ENCODE data around the gene CDKL1. TPM values are rescaled to one million over a fixed set of nuclear protein-coding genes. Genes with fewer than 3 reads are reported as not detected.
A peak's percentile ranks its signal among the peaks of the same experiment; 100 is the strongest.

The CDKL1 gene
- 19.9 and 45.8 TPM in 2 replicates for total RNA-seq

DNA sequence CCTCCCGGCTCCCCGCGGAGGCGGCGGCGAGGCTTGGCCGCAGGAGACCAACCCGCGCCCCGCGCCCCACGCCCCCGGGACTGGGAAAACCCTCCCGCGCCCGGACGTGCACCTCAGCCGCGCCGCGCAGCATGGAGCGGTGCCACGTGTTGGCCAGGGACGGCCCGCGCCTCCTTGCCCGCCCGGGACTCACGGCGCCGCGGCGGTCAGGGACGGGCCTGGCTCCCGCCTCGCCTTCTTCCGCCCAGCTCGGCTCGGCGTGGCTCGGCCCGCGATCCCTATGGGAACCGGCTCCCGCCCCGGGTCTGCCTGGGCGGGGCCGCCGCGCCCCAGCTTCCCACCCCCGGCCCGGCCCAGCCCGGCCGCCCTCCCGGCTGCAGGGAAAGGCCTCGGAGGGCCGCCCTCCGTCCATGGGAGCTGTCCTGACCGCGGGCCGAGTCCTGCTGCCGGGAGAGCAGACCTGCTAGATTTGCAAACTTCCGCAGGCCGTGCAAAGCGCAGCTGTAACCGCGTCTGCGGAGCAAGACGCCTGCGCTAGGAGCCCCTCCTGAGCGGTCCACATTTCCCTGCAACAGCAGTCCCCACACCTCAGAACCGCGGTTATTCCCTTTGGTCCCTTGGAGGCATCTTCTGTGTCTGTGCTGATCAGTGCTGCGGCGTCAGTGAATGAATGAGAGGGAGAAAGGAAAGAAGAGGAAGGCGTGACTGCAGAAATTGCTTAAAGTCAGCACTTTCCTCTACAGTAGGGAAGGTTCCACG lies at the start of gene CDKL1:
CDKL1 (minus strand) TSS at position 251 of the 759 bp plus-strand sequence. CDS start 1,013 bp downstream, outside the sequence.
- DNase-seq (ENCODE audit: low read depth, low spot score): no peak

DNA sequence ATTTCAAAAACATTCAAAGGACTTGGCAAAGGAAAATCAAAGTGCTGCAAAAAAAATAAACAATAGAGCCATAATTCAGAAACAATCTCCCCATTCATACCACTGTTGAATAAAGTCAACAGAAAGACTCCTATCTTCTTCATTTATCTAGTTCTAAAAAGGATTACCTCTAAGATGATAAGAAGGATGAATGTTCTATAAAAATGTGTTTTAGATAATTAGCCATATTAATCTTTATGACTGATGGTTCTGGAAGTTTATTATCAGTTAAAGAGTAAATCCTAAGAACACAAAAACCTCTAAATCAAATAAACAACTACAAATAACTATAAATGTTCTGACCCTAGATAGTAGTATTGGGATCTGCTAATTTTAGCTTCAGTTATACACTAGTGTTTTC lies 37.8 kb upstream of the CDKL1 start:
- no peak for DNase-seq (ENCODE audit: low read depth, low spot score)

DNA sequence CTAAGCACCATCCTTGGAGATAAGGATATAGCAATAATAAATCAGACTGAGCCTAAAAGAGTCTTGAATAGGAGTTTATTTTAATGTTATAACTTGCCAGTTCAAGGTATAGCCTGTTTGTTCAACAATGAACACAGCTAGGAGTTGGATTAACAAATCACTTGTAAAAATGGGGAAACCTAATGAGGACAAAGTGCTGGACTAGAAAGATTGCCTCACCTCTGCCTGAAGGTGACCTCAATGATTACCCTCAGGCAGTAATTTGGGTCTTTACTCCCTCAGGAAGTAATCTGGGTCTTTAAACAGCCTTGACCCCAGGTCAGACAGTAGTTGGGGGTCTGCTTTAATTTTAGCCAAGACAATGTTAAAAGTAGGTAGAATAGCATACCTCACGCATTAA lies 35.5 kb upstream of the CDKL1 start:
- no peak for DNase-seq (ENCODE audit: low read depth, low spot score)

DNA sequence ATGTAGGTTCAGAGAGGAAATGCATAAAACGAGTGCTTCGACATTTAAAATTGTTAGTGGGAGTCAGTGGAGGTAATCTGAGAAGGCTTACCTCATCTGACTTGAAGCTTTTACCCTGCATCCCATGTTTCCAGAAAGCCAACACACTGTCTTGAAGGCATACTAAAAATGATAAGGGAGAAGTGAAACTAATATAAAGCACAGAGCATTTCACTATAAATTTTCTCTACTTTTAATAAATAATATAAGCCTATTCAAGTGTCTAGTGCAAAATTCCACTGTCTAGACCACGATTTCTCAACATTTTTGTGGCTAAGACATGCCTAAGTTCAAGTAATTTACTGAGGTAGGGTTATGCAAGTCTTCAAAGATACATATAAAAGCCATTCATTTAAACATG lies 29.1 kb upstream of the CDKL1 start:
- no peak for DNase-seq (ENCODE audit: low read depth, low spot score)

DNA sequence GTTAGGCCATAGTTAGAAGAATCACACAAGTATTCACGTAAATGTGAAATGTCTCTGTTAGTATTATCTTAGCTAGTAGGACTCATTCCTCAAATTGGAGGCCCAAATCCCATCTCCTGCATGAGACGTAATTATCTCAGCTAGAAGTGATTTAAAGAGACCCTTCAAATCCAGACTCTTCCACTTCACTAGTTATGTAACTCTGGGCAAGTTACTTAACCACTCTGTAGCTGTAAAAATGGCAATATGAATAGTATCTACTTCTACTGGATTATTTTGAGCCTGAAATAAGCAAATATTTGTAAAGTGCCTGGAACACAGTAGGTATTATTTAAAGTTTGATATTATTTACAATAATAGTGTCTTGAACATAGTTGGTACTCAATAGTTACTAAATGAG lies 28.4 kb upstream of the CDKL1 start:
- DNase-seq (ENCODE audit: low read depth, low spot score): no peak

DNA sequence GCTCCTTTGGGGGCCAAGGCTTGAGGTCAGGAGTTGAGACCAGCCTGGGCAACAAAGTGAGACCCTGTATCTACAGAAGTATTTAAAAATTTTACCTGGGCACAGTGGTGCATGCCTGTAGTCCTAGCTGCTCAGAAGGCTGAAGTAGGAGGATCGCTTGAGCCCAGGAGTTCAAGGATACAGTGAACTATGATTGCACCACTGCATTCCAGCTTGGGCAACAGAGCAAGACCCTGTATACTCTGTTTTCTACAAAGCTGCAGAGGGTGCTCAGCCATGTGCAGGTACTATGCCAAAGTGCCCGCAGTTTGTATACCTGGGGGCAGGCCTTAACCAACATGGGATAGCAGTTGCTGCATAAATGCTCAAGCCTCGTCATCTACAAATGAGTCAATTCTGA lies 26.8 kb upstream of the CDKL1 start:
- DNase-seq (ENCODE audit: low read depth, low spot score): no peak

DNA sequence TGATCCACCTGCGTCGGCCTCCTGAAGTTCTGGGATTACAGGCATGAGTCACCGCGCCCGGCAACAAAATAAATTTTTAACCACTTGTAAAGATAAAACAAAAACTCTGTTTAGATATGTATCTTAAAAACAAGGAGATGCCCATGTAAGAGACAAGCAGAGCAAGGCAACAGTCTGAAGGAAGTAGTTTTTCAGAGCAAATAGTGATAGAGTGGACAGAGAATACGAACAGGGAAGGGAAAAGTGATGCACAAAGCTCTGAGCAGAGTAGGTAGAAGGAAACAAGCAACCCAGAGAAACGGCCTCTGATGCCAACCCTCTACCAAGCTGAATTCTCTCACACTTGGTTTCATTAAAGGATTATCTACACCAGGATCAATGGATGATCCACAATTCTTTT lies 24.8 kb upstream of the CDKL1 start:
- DNase-seq (ENCODE audit: low read depth, low spot score): no peak

DNA sequence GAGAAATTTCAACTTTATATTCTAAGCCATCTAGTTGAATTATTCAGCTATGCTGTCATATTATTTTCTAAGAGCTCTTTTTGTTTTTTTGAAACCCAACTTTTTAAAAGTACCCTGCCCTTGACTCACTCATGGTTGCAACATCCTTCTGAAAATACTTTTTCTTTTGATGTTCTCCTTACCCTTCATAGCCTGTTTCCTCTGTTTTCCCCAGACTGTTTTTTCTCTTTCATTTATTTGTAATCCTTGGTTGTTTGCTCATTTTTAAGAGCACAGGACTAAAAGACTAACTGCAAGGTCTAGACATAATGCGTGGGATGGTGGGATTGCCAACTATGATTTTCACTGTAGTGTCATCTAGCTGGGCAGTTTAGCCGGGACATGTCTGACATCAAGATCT lies 21.2 kb upstream of the CDKL1 start:
- DNase-seq (ENCODE audit: low read depth, low spot score): no peak

DNA sequence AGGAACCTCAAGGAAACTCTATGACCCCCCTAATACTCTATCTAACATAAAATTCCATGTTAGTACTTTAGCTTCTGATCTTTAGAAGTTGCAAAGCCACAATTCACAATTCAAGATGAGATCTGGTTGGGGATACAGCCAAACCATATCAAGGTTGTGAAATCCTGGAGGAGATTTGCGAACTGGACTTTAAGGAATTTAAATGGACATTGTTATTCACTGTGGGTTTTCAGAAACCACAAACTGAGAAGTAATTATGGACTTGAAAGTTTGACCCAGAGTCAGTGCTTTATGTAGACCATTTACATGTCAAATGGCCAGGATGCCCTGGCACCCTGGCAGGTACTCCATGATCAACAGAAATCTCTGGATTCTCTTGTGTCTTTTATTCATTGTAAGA lies 14.2 kb upstream of the CDKL1 start:
- DNase-seq (ENCODE audit: low read depth, low spot score): no peak

DNA sequence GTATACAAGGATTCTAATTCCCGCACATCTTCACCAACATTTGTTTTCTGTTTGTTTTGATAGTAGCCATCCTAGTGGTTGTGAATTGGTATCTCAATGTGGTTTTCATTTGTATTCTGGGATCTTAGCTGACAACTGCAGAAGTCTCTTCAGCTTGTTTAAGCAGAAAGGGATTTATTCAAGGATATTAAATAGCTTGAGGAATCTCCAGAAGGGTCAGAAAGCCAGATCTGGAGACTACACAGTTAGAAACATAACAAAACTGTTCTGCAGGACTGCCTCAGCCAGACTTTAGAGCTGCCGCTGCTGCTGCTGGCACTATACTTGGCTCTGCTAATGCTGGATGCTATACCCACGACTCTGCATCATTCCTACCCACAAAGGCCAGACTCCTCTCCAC lies 13.4 kb upstream of the CDKL1 start:
- no peak for DNase-seq (ENCODE audit: low read depth, low spot score)

DNA sequence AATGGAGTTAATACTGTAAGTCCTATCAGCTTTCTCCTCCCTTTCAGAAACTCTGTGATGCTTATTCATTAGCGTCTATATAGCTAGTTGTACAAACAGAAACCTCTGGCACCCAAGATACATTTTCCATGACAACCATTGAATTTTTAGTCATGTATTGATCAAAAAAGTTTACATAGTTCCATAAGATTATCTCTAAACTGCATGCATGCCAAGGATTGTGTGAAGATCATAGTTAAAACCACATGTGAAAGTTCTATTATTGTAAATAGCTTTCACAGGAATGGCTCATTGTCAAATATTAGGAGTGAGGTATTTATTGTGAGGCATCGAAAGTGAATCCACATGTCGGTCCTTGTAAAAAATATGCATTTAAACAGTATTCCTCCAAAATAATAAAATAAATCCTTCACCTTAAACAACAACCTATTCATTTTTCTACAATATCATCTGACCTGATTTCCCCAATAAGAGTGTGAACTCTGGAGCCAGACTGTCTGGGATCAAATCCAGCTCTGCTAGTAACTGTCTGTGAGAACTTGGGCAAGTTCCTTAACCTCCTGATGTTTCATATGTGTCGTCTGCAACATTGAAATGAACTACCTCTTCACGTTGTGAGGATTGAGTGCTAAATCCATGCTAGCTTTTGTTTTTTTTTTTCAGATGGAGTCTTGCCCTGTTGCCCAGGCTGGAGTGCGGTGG lies 10.6 kb upstream of the CDKL1 start:
- DNase-seq (ENCODE audit: low read depth, low spot score): no peak

DNA sequence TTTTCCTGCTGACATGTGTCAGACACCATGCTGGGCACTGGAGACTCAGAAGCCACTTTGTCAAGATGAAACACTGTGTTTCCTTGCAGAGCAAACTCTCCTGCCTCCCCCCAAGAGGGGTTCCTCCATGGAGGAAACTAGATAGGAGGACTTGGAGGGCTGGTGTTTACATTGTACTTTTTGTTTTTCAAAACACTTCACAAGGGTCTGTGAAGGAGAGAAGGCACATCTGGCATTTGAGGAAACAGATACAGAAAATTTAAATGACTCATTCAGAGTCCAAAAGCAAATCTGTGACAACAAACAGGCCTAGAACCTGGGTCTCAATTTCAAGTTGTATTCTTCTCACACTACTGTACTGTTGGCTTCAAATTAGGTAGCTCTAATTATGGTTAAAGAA lies 6.7 kb upstream of the CDKL1 start:
- peak; percentile 54 for DNase-seq (ENCODE audit: low read depth, low spot score)

DNA sequence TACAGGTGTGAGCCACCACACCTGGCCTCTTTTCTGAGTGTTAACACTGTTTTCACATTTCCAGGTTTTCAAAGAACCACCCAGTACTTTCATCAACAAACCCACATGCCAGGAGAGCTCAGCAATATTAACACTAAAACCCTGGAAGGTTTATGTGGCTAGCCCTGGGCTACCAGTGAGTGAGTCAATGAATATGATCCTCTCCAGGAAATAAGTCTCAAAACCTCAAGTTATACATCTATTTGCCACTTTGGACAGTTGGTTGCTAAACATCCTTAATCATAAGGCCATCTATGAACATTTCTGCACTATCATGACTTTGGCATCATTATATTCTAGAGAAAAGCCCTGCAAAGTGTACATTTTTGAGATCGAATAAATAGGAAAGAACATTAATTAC lies 6.3 kb upstream of the CDKL1 start:
- no peak for DNase-seq (ENCODE audit: low read depth, low spot score)

DNA sequence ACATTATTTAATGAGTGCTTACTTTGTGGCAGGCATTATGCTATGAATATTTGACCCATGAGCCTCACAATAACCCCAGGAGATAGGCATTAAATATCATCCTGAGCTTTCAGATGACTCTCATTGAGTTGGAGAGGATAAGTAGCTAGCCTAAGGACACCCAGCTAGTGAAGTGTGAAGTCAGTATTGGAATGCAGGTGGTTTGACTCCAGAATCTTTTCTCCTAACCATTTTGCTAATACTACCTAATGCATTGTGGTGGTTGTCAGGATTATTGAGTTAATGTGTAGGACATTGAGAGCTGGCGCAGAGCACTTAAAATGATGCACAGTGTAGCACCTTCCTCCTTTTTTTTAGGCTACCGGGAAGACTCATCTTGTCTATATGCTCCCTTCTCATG lies 3.8 kb upstream of the CDKL1 start:
- no peak for DNase-seq (ENCODE audit: low read depth, low spot score)

DNA sequence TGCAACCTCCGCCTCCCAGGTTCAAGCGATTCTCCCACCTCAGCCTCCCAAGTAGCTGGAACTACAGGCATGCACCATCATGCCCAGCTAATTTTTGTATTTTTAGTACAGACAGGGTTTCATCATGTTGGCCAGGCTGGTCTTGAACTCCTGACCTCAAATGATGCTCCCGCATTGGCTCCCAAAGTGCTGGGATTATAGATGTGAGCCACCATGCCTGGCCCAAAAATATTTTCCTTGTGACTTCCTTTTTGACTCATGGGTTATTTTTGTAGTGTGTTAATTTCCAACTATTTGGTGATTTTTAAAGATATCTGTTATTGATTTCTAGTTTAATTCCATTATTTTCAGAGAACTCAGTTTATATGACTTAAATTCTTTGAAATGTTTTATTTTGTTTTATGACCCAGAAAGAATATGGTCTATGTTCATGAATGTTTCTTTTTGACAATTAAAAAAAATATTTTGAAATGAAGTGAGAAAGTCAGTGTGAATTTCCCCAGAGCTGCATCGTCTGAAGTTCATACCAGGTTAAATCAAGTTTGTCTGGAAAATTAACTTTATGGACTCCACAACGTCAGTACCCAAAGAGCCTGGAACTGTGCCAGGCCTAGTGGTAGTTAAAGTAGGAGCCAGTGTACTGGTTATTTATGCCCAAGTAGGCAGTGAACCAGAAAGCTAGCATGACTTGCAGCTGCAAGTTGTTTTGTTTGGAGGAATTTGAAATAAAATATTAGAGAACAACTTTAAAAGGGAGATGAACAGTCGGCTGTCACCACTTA lies 2.8 kb upstream of the CDKL1 start:
- no peak for DNase-seq (ENCODE audit: low read depth, low spot score)

DNA sequence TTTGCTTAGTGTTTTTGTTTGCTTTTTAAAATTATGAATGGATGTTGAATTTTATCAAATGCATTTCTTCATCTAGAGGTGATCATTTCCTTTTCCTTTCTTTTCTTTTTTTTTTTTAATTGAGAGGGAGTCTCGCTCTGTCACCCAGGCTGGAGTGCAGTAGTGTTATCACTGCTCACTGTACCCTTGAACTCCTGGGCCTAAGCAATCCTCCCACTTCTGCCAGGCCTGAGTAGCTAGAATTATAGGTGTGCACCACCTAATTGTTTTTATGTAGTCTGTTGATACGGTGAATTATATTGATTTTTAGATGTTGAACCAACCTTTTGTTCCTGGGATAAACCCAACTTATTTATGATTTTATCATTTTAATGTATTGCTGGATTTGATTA lies 1.5 kb upstream of the CDKL1 start:
- no peak for DNase-seq (ENCODE audit: low read depth, low spot score)

DNA sequence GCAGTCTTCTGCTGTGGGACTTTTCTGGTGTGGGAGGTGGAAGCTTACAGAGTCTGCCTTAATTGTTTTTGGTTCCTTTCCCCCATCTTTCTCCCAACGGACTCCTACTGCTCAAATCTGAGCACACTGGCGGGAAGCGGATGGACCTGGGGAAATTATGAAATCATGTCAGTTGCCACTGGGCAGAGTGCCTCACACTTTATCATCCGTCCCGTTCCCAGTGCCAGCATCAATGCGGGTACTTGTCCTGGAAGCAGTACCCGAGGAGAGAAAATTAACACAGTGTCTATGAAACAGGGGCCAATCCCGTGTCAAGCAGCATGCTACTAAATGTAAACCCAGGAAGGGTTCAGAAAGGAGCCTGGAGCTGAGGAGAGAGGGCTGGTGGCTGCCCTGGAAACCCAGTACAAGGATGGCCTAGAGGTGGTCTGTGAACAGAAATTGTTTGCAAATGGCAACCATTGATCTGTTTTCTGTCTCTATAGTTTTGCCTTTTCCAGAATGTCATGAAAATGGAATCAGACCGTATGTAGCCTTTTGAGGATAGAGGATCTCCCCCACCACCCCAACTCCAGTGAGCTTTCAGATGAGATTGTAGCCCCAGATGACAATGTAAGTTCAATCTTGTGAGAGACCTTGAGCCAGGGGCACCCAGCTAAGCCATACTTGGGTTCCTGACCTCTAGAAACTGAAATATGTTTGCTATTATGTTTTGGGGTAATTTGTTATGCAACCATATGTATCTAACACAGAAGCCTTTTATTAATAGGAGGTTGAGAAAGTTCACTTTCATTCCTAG lies 908 bp upstream of the CDKL1 start:
- DNase-seq (ENCODE audit: low read depth, low spot score): no peak

DNA sequence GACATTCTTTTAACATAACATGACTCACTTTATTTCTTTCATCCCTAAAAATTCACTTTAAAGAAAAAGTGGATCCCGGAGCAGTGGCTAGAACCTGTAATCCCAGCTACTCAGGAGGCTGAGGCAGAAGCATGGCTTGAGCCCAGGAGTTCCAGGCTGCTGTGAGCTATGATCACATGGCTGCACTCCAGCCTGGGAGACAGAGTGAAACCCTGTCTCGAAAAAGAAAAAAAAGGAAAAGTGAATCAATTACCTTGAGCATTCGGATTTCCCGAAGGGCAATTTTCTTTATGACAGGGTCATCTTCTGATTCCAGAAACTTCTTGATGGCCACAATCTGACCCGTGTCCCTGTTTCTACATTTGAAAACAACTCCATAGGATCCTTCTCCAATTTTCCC lies 1.2 kb downstream of the CDKL1 start:
- DNase-seq (ENCODE audit: low read depth, low spot score): no peak

DNA sequence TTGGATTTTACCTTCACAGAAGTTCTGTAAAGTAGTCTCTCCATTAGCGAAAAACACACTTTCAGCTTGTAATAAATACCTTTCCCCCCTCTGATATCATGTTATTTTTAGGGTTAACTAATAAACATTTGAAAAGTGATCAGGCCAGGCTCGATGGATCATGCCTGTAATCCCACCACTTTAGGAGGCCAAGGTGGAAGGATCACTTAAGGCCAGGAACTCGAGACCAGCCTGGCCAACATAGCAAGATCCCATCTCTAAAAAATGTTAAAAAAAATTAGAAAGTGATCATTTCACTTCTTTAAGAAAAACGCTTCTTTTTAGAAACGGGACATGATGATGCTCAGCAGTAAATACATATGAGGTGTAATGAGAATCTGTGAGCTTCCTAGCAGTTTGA lies 2.0 kb downstream of the CDKL1 start:
- DNase-seq (ENCODE audit: low read depth, low spot score): no peak

DNA sequence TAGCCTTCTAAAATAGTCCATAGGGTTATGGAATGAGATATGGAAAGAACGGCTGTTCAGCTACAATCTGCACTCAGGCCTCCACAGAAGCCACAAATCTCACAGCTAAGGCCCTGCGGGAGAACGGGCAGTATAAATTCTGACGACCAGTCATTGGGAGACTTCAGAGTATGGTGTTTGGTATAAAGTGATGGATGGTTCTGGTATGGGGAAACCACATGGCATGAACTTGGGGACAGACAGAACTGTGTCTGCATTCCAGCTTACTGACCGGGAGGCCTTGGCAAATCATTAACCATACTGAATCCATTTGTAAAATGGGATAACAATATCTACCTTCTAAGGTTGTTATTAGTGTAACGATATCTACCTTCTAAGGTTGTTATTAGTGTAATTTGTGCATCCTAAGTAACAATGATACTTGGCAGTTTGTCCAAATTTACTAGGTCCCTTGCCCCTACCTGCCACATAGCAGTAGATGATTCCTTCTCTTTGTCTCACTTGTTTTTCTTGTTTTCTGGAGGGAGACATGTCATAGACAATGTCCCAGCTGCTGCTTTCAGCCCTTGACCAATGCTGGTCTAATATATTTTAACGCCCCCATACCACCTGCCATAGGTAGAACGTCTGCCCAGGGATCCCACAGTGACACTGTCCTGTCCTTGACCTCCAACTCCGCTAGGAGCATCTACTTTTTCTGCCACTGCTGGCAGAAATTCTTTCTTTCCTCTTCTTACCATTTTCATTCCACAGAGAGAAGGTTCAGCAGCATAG lies 6.8 kb downstream of the CDKL1 start:
- no peak for DNase-seq (ENCODE audit: low read depth, low spot score)
